Neural progenitor cell (in vitro differentiated cells): ENCODE results near the gene LRP1.

Experiments
- EZH2 ChIP-seq: fragments of 200-600 bp; sonication (generic); IDR thresholded peaks from 2 replicates; pipeline ENCODE4 v1.6.1; 2017; ENCODE audit warnings: antibody characterized with exemption, mild to moderate bottlenecking, moderate library complexity
- EZH2phosphoT487 ChIP-seq: fragments of 200-600 bp; sonication (generic); IDR thresholded peaks from 2 replicates; pipeline ENCODE4 v1.6.1; 2017; ENCODE audit warnings: antibody characterized with exemption
- TF ChIP-seq, protein P1 (sequence below): fragments of 200-600 bp; sonication (generic); IDR thresholded peaks from 2 replicates; pipeline ENCODE4 v1.5.1; 2017; ENCODE audit warnings: antibody characterized with exemption, mild to moderate bottlenecking

DNA sequence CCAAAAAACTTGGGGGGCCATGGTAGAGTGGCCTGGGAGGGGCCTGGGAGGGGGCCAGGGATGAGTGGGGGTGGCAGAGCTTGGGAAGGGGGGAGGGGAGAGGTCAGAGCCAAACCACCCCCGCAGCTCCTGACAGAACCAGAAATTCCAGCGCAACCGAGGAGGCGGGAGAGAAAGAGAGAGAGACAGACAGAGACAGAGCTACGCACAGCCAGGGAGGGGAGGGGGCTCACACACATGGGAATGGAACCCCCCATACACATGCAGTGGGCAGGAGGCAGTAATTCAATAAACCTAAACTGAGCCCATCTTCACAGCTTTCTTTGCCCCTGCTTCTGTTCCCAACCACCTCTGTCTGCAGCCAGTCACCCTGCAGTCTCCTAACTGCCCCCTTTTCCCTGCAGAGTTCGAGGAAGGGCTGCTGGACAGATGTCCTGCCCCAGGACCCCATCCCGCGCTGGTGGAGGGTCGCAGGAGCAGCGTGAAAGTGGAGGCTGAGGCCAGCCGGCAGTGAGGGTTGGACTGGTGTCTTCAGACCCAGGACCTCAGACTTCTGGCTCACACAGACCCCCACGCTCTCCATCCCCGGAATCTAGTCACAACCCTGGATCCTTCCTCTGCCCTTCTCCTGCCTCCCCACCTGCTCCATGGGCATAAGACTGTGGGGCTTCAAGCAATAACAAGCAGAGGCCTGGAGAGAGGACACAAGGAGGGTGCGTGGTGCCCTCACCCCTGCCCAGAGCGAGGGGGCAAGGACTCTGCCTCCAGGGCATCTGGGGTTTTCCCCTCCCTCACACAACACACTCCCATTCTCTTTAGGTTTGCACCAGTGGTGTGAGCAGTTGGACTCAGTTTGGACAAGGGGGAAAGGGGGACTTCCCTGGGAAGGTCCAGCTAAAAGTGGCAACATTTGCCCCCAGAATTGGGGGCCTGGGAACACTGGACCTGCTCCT is 33.8 kb upstream of the LRP1 start:
- TF ChIP-seq EZH2 (no peak), EZH2phosphoT487 (no peak)
- TF ChIP-seq, protein P1, sequence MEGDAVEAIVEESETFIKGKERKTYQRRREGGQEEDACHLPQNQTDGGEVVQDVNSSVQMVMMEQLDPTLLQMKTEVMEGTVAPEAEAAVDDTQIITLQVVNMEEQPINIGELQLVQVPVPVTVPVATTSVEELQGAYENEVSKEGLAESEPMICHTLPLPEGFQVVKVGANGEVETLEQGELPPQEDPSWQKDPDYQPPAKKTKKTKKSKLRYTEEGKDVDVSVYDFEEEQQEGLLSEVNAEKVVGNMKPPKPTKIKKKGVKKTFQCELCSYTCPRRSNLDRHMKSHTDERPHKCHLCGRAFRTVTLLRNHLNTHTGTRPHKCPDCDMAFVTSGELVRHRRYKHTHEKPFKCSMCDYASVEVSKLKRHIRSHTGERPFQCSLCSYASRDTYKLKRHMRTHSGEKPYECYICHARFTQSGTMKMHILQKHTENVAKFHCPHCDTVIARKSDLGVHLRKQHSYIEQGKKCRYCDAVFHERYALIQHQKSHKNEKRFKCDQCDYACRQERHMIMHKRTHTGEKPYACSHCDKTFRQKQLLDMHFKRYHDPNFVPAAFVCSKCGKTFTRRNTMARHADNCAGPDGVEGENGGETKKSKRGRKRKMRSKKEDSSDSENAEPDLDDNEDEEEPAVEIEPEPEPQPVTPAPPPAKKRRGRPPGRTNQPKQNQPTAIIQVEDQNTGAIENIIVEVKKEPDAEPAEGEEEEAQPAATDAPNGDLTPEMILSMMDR: no peak
